ENCODE data around the gene DEFB132. TPM values are rescaled to one million over a fixed set of nuclear protein-coding genes. Genes with fewer than 3 reads are reported as not detected.

DEFB132 gene
- total and polyA plus RNA-seq, 2 of the 13 experiments (the other 11 are each of a cell fraction or from before 2014, with no cell fraction given), result not detected

GRCh38 chr20:309841-310644 is 52.5 kb downstream of the DEFB132 start (continued):
- TF ChIP-seq NFAT5 (CRISPR knock-in tag; IDR thresholded peaks at IDR 0.05) (no peak), KAT7 (CRISPR knock-in tag; IDR thresholded peaks at IDR 0.05; ENCODE audit: borderline replicate concordance) (no peak; the same call in none of the 2 replicates), RCOR2 (CRISPR knock-in tag; IDR thresholded peaks at IDR 0.05) (no peak), ZNF33A (CRISPR knock-in tag; IDR thresholded peaks at IDR 0.05; ENCODE audit: borderline replicate concordance) (no peak), GLI4 (CRISPR knock-in tag; IDR thresholded peaks at IDR 0.05; ENCODE audit: borderline replicate concordance) (peak; percentile 95), IRF9 (CRISPR knock-in tag; IDR thresholded peaks at IDR 0.05; ENCODE audit: borderline replicate concordance) (no peak; the same call in 1 of the 2 replicates), ATRX (CRISPR knock-in tag; IDR thresholded peaks at IDR 0.05; ENCODE audit: borderline replicate concordance) (no peak), PRDM10 (CRISPR knock-in tag; IDR thresholded peaks at IDR 0.05; ENCODE audit: low read depth) (peak; percentile 33; the same call in 1 of the 2 replicates), RFX3 (CRISPR knock-in tag; IDR thresholded peaks at IDR 0.05) (peak; percentile 89), ZNF788 (CRISPR knock-in tag; IDR thresholded peaks at IDR 0.05; ENCODE audit: borderline replicate concordance) (peak; percentile 84), ZC3H13 (CRISPR knock-in tag; IDR thresholded peaks at IDR 0.05) (peak; percentile 90), MEIS1 (CRISPR knock-in tag; IDR thresholded peaks at IDR 0.05; ENCODE audit: borderline replicate concordance) (no peak), CBX5 (CRISPR knock-in tag; IDR thresholded peaks at IDR 0.05; ENCODE audit: borderline replicate concordance) (no peak; the same call in 1 of the 2 replicates), ZNF484 (CRISPR knock-in tag; IDR thresholded peaks at IDR 0.05; ENCODE audit: borderline replicate concordance, low read depth) (no peak), PTBP1 (IDR thresholded peaks at IDR 0.05; ENCODE audit: low read depth, low read length, poor library complexity, severe bottlenecking) (no peak), CBX2 (IDR thresholded peaks at IDR 0.05; ENCODE audit: low read depth, low read length) (no peak), CBX2 (CRISPR knock-in tag; IDR thresholded peaks at IDR 0.05; ENCODE audit: low read depth) (no peak; the same call in 1 of the 2 replicates), HOXD1 (CRISPR knock-in tag; IDR thresholded peaks at IDR 0.05) (0 out of 2 replicates have a peak, but pooled peaks have one; percentile 6)

All from HepG2 (cell line).